ENCODE measurements around the gene FGF14. TPM values are rescaled to one million over a fixed set of nuclear protein-coding genes. Genes with fewer than 3 reads are reported as not detected.

FGF14 gene
- total RNA-seq (ENCODE audit: low replicate concordance), result 0.43 and 1.4 TPM in 2 replicates

DNA sequence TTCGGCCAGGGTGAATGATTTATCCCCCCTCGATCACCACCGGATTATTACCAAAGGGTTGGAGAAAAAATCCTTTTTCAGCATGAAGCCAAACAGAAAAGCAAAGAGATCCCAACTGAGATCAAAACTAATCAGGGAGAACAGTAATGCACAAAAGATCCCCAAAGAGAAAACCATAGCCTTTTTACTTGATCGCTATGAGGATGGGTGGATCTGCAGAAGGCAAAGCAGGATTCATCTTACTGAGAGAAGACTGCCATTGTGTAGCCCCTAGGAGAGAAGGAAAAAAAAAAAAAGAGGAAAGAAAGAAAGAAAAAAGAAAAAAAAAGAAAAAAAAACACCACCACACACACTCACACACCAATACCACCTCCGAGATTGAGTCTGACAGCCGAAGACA, at the start of gene FGF14:
Gene FGF14 (minus strand): TSS at position 283 of the 400 bp plus-strand sequence.
- Histone ChIP-seq H3K36me3 (no peaks in the 10 kb centered on the region), H3K4me1 (peaks cover 12% of the 10 kb centered on the region)

DNA sequence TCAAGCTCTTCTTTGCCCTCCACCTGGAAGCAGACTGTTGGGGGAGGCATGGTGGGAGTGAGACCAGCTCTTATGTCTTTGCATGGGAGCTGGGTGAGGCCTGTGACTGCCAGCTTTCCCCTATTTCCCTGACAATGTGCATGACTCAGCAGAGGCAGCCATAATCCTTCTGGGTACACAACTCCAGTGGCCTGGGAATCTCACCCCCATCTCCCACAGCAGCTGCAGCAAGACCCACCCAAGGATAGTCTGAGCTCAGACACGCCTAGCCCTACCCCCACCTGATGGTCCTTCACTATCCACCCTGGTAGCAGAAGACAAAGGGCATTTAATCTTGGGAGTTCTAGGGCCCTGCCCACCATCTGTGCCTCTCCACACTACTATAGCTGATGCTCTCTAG, 41.4 kb upstream of the FGF14 start:
- Mint-ChIP-seq H3K36me3 (no peaks in the 10 kb centered on the region), H3K27me3 (ENCODE audit: insufficient read depth, low read depth) (no peaks in the 10 kb centered on the region), H3K9me3 (peaks cover 10% of the 10 kb centered on the region), H3K4me3 (no peak overlapping the region), H3K4me1 (peaks cover 9% of the 10 kb centered on the region), H3K27ac (no peak overlapping the region)
- H3K4me2 ChIP-seq, result no peak overlapping the region
- no peaks in the 10 kb centered on the region for H3F3A ChIP-seq (ENCODE audit: low read depth)
- H4K20me1 ChIP-seq (ENCODE audit: low read depth), result no peaks in the 10 kb centered on the region
- no peaks in the 10 kb centered on the region for H3K27me3 ChIP-seq
- H3K9ac ChIP-seq, result no peak overlapping the region
- no peak overlapping the region for H3K4me3 ChIP-seq
- TF ChIP-seq EZH2phosphoT487 (IDR thresholded peaks at IDR 0.05), result no peak
- no peak for TF ChIP-seq EZH2 (IDR thresholded peaks at IDR 0.05)
- TF ChIP-seq CTCF (IDR thresholded peaks at IDR 0.05), result no peak
- H2AFZ ChIP-seq (replicated peaks), result peak overlapping the region; percentile 72
- no peaks in the 10 kb centered on the region for H3K36me3 ChIP-seq
- H3K79me2 ChIP-seq (ENCODE audit: low read depth), result no peaks in the 10 kb centered on the region
- H3K9me3 ChIP-seq (ENCODE audit: low read depth), result no peaks in the 10 kb centered on the region
- no peak for DNase-seq (ENCODE audit: low spot score)
- no peaks in the 10 kb centered on the region for H3K4me1 ChIP-seq
- no peak overlapping the region for H3K27ac ChIP-seq

More for the DNA sequence above, at the start of gene FGF14:
- Histone ChIP-seq H3K9ac (no peak within 1 kb of the TSS), H2AFZ (replicated peaks) (peak within 1 kb of the TSS; percentile 91), H3K79me2 (ENCODE audit: low read depth) (no peaks in the 10 kb centered on the region), H3K27me3 (peaks cover 84% of the 10 kb centered on the region), H3K4me3 (peak within 1 kb of the TSS; percentile 75), H4K20me1 (ENCODE audit: low read depth) (no peaks in the 10 kb centered on the region), H3K9me3 (ENCODE audit: low read depth) (no peaks in the 10 kb centered on the region), H3K4me2 (peak within 1 kb of the TSS; percentile 93), H3F3A (ENCODE audit: low read depth) (peaks cover 22% of the 10 kb centered on the region), H3K27ac (no peak within 1 kb of the TSS)
- H3K4me1 Mint-ChIP-seq, result peaks cover 16% of the 10 kb centered on the region
- H3K36me3 Mint-ChIP-seq, result no peaks in the 10 kb centered on the region
- peak; percentile 10 for DNase-seq (ENCODE audit: low spot score)
- H3K9me3 Mint-ChIP-seq, result no peaks in the 10 kb centered on the region
- TF ChIP-seq EZH2 (IDR thresholded peaks at IDR 0.05), result no peak
- no peak for TF ChIP-seq CTCF (IDR thresholded peaks at IDR 0.05)
- TF ChIP-seq EZH2phosphoT487 (IDR thresholded peaks at IDR 0.05), result no peak
- H3K27ac Mint-ChIP-seq, result peak within 1 kb of the TSS; percentile 44
- H3K27me3 Mint-ChIP-seq (ENCODE audit: insufficient read depth, low read depth), result peaks cover 18% of the 10 kb centered on the region
- peak within 1 kb of the TSS; percentile 94 for H3K4me3 Mint-ChIP-seq

DNA sequence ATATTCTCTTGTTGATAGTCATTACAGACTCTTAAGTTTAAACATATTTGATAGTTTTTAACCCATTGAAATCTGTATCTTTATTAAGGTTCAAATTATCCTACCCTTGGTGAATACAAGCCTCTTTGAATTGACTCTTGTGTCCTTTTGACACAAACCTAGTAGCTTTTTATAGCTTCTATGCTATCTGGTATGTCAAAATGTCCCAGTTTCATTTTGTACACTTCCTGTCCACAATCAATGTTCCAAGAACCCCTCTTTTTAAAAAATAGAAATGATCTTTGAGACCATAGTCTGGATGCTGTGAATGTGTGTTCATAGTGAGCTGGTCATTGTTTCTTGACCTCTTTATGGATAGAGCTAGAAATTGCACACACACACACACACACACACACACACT, 39.2 kb upstream of the FGF14 start:
- no peak overlapping the region for H3K4me2 ChIP-seq
- H3K9ac ChIP-seq, result no peak overlapping the region
- H3K9me3 ChIP-seq (ENCODE audit: low read depth), result no peaks in the 10 kb centered on the region
- Mint-ChIP-seq H3K27ac (no peak overlapping the region), H3K4me1 (peaks cover 9% of the 10 kb centered on the region), H3K36me3 (no peaks in the 10 kb centered on the region), H3K9me3 (peaks cover 8% of the 10 kb centered on the region), H3K4me3 (no peak overlapping the region), H3K27me3 (ENCODE audit: insufficient read depth, low read depth) (no peaks in the 10 kb centered on the region)
- H3K36me3 ChIP-seq, result no peaks in the 10 kb centered on the region
- H3F3A ChIP-seq (ENCODE audit: low read depth), result no peaks in the 10 kb centered on the region
- no peaks in the 10 kb centered on the region for H3K4me1 ChIP-seq
- no peaks in the 10 kb centered on the region for H4K20me1 ChIP-seq (ENCODE audit: low read depth)
- TF ChIP-seq EZH2 (IDR thresholded peaks at IDR 0.05), result no peak
- no peak for TF ChIP-seq EZH2phosphoT487 (IDR thresholded peaks at IDR 0.05)
- no peak for TF ChIP-seq CTCF (IDR thresholded peaks at IDR 0.05)
- no peak overlapping the region for H3K27ac ChIP-seq
- H3K27me3 ChIP-seq, result no peaks in the 10 kb centered on the region
- H2AFZ ChIP-seq (replicated peaks), result no peak overlapping the region
- H3K4me3 ChIP-seq, result no peak overlapping the region
- DNase-seq (ENCODE audit: low spot score), result no peak
- H3K79me2 ChIP-seq (ENCODE audit: low read depth), result no peaks in the 10 kb centered on the region

Measured in neural progenitor cell (in vitro differentiated cells).